Activated CD4-positive, alpha-beta T cell treated with anti-CD3 and anti-CD28 coated beads, Interleukin-2, Interleukin-6, amounts not matched to agents 100 ng/mL and 50 ng/mL, durations not matched to agents 16 hours and 8 hours (primary cell): Measurements from ENCODE around the gene NDFIP2.

ENCODE experiments used
- DNase-seq: peaks from one replicate; pipeline ENCODE4 v3.0.0-alpha.2; 2020

Gene NDFIP2

GRCh38 chr13:79462895-79463294 is 18.1 kb upstream of the NDFIP2 start:
- DNase-seq, result no peak

GRCh38 chr13:79463604-79464003 is 17.4 kb upstream of the NDFIP2 start:
- no peak for DNase-seq

GRCh38 chr13:79466872-79467271 is 14.1 kb upstream of the NDFIP2 start:
- no peak for DNase-seq

GRCh38 chr13:79468402-79468801 is 12.6 kb upstream of the NDFIP2 start:
- no peak for DNase-seq

GRCh38 chr13:79468819-79469218 is 12.1 kb upstream of the NDFIP2 start:
- DNase-seq, result no peak

- no peak for DNase-seq
Measured at GRCh38 chr13:79469608-79470007, 11.3 kb upstream of the NDFIP2 start.

- DNase-seq, result no peak
Measured at GRCh38 chr13:79470666-79471065, 10.3 kb upstream of the NDFIP2 start.

- DNase-seq, result no peak
Measured at GRCh38 chr13:79475569-79475968, 5.4 kb upstream of the NDFIP2 start.

GRCh38 chr13:79477968-79478367 is 3.0 kb upstream of the NDFIP2 start:
- DNase-seq, result no peak

- no peak for DNase-seq
Measured at GRCh38 chr13:79479882-79480281, 1.1 kb upstream of the NDFIP2 start.

GRCh38 chr13:79481685-79482052 is 714 bp downstream of the NDFIP2 start:
- DNase-seq, result peak; percentile 71

- DNase-seq, result no peak
Measured at GRCh38 chr13:79482281-79482970, 1.5 kb downstream of the NDFIP2 start.

GRCh38 chr13:79483086-79483706 is 2.2 kb downstream of the NDFIP2 start:
- DNase-seq, result no peak

GRCh38 chr13:79485014-79485811 is 4.3 kb downstream of the NDFIP2 start:
- DNase-seq, result peak; percentile 39

GRCh38 chr13:79486433-79487188 is 5.7 kb downstream of the NDFIP2 start:
- no peak for DNase-seq

- DNase-seq, result no peak
Measured at GRCh38 chr13:79490326-79490725, 9.4 kb downstream of the NDFIP2 start.

GRCh38 chr13:79490824-79491223 is 9.9 kb downstream of the NDFIP2 start:
- DNase-seq, result no peak

- DNase-seq, result no peak
Measured at GRCh38 chr13:79491715-79492114, 10.8 kb downstream of the NDFIP2 start.

- DNase-seq, result peak; percentile 43
Measured at GRCh38 chr13:79492313-79492798, 11.4 kb downstream of the NDFIP2 start.

- DNase-seq, result no peak
Measured at GRCh38 chr13:79492918-79493594, 12.1 kb downstream of the NDFIP2 start.

- no peak for DNase-seq
Measured at GRCh38 chr13:79496188-79496587, 15.2 kb downstream of the NDFIP2 start.

GRCh38 chr13:79497064-79497463 is 16.1 kb downstream of the NDFIP2 start:
- no peak for DNase-seq

GRCh38 chr13:79497852-79498251 is 16.9 kb downstream of the NDFIP2 start:
- DNase-seq, result no peak
